ENCODE measurements around the gene CDKN2AIPNL. TPM values are rescaled to one million over a fixed set of nuclear protein-coding genes. Genes with fewer than 3 reads are reported as not detected.
A peak's percentile ranks its signal among the peaks of the same experiment; 100 is the strongest.

CDKN2AIPNL gene
- total and polyA plus RNA-seq, 2 of the 13 experiments (the other 11 are each of a cell fraction or from before 2014, with no cell fraction given): 17.4 to 46.5 TPM

DNA sequence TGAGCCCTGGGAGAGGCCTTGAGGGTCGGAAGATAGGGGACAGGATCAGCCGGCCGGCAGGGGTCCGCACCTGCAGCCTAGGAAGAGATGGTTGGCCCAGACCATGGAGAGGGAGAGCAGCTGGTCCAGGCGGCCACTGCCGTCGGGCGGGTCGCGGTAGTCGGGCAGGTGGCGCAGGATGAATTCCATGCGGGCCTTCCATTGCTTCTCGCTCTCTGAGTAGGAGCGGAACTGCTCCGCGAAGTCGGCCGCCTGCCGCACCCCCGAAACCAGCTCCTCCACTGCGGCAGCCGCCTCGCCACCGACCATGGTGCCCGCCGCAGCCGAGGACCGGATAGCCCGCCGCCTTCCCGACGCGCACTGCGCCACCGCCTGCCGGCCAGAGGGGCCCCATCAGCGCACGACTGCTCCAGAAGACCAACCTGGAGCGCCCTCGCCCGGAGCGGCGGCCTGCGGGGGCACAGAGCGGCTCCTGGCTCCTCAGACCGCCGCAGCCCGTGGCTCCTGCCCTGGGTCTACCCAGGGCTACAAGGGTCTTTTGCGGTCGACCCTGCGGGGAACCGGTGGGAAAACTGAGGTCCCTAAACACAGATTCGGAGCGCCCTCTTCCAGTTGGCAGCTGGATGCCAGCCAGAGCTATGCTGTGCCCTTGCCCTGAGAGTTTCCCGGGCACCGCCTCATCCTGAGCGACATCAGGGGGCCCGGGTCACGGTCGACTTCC lies at the start of gene CDKN2AIPNL (continued):
- no peak; the same call in 1 of the 2 replicates for TF ChIP-seq FOXJ3 (CRISPR knock-in tag; IDR thresholded peaks at IDR 0.05; ENCODE audit: borderline replicate concordance)
- TF ChIP-seq, protein P1, sequence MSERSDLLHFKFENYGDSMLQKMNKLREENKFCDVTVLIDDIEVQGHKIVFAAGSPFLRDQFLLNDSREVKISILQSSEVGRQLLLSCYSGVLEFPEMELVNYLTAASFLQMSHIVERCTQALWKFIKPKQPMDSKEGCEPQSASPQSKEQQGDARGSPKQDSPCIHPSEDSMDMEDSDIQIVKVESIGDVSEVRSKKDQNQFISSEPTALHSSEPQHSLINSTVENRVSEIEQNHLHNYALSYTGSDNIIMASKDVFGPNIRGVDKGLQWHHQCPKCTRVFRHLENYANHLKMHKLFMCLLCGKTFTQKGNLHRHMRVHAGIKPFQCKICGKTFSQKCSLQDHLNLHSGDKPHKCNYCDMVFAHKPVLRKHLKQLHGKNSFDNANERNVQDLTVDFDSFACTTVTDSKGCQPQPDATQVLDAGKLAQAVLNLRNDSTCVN (CRISPR knock-in tag; IDR thresholded peaks at IDR 0.05; ENCODE audit: borderline replicate concordance): peak; percentile 85; the same call in 1 of the 2 replicates
- peak; percentile 96 for TF ChIP-seq CHCHD3 (CRISPR knock-in tag; IDR thresholded peaks at IDR 0.05)
- TF ChIP-seq, protein P2, sequence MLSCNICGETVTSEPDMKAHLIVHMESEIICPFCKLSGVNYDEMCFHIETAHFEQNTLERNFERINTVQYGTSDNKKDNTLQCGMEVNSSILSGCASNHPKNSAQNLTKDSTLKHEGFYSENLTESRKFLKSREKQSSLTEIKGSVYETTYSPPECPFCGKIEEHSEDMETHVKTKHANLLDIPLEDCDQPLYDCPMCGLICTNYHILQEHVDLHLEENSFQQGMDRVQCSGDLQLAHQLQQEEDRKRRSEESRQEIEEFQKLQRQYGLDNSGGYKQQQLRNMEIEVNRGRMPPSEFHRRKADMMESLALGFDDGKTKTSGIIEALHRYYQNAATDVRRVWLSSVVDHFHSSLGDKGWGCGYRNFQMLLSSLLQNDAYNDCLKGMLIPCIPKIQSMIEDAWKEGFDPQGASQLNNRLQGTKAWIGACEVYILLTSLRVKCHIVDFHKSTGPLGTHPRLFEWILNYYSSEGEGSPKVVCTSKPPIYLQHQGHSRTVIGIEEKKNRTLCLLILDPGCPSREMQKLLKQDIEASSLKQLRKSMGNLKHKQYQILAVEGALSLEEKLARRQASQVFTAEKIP (CRISPR knock-in tag; IDR thresholded peaks at IDR 0.05; ENCODE audit: borderline replicate concordance): no peak
- TF ChIP-seq, protein P3, sequence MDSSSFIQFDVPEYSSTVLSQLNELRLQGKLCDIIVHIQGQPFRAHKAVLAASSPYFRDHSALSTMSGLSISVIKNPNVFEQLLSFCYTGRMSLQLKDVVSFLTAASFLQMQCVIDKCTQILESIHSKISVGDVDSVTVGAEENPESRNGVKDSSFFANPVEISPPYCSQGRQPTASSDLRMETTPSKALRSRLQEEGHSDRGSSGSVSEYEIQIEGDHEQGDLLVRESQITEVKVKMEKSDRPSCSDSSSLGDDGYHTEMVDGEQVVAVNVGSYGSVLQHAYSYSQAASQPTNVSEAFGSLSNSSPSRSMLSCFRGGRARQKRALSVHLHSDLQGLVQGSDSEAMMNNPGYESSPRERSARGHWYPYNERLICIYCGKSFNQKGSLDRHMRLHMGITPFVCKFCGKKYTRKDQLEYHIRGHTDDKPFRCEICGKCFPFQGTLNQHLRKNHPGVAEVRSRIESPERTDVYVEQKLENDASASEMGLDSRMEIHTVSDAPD (CRISPR knock-in tag; IDR thresholded peaks at IDR 0.05): peak; percentile 72; the same call in 1 of the 2 replicates
- TF ChIP-seq NR3C1 (CRISPR knock-in tag; IDR thresholded peaks at IDR 0.05): no peak
- TF ChIP-seq THYN1 (CRISPR knock-in tag; IDR thresholded peaks at IDR 0.05; ENCODE audit: borderline replicate concordance, low read depth): no peak
- TF ChIP-seq, protein P4, sequence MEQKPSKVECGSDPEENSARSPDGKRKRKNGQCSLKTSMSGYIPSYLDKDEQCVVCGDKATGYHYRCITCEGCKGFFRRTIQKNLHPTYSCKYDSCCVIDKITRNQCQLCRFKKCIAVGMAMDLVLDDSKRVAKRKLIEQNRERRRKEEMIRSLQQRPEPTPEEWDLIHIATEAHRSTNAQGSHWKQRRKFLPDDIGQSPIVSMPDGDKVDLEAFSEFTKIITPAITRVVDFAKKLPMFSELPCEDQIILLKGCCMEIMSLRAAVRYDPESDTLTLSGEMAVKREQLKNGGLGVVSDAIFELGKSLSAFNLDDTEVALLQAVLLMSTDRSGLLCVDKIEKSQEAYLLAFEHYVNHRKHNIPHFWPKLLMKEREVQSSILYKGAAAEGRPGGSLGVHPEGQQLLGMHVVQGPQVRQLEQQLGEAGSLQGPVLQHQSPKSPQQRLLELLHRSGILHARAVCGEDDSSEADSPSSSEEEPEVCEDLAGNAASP (CRISPR knock-in tag; IDR thresholded peaks at IDR 0.05; ENCODE audit: borderline replicate concordance): 0 out of 2 replicates have a peak, but pooled peaks have one; percentile 67
- TF ChIP-seq, protein P5, sequence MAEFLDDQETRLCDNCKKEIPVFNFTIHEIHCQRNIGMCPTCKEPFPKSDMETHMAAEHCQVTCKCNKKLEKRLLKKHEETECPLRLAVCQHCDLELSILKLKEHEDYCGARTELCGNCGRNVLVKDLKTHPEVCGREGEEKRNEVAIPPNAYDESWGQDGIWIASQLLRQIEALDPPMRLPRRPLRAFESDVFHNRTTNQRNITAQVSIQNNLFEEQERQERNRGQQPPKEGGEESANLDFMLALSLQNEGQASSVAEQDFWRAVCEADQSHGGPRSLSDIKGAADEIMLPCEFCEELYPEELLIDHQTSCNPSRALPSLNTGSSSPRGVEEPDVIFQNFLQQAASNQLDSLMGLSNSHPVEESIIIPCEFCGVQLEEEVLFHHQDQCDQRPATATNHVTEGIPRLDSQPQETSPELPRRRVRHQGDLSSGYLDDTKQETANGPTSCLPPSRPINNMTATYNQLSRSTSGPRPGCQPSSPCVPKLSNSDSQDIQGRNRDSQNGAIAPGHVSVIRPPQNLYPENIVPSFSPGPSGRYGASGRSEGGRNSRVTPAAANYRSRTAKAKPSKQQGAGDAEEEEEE (CRISPR knock-in tag; IDR thresholded peaks at IDR 0.05; ENCODE audit: borderline replicate concordance): no peak
- TF ChIP-seq NAIF1 (CRISPR knock-in tag; IDR thresholded peaks at IDR 0.05; ENCODE audit: borderline replicate concordance): no peak
- peak; percentile 93; the same call in 1 of the 2 replicates for TF ChIP-seq ZNF383 (CRISPR knock-in tag; IDR thresholded peaks at IDR 0.05; ENCODE audit: borderline replicate concordance)
- TF ChIP-seq MAFF (IDR thresholded peaks at IDR 0.05; ENCODE audit: low read depth, low read length): no peak
- peak; percentile 89 for TF ChIP-seq ZNF205 (CRISPR knock-in tag; IDR thresholded peaks at IDR 0.05)
- TF ChIP-seq MBD4 (IDR thresholded peaks at IDR 0.05; ENCODE audit: borderline replicate concordance, low read length): no peak
- peak; percentile 97 for TF ChIP-seq KDM2A (CRISPR knock-in tag; IDR thresholded peaks at IDR 0.05; ENCODE audit: borderline replicate concordance, low read depth)
- peak; percentile 92 for TF ChIP-seq ZNF772 (CRISPR knock-in tag; IDR thresholded peaks at IDR 0.05)
- TF ChIP-seq, protein P6, sequence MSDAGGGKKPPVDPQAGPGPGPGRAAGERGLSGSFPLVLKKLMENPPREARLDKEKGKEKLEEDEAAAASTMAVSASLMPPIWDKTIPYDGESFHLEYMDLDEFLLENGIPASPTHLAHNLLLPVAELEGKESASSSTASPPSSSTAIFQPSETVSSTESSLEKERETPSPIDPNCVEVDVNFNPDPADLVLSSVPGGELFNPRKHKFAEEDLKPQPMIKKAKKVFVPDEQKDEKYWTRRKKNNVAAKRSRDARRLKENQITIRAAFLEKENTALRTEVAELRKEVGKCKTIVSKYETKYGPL (CRISPR knock-in tag; IDR thresholded peaks at IDR 0.05): peak; percentile 71
- no peak for TF ChIP-seq ZNF720 (CRISPR knock-in tag; IDR thresholded peaks at IDR 0.05)
- TF ChIP-seq ZNF850 (CRISPR knock-in tag; conservative IDR thresholded peaks at IDR 0.05): no peak

Data from HepG2 (cell line).